ENCODE results near the gene FLACC1. TPM values are rescaled to one million over a fixed set of nuclear protein-coding genes. Genes with fewer than 3 reads are reported as not detected.
"Not testable (repeated sequence)": the region's sequence is repeated elsewhere in the genome, so short reads cannot be mapped to it uniquely, and the experiment has no call there.

Gene FLACC1
- total and polyA plus RNA-seq, 2 donors from 2014 or later, result 3.7 TPM; not detected in 1

- Histone ChIP-seq H3K4me3 (ENCODE audit: low read length in 3 of 3) (no peak overlapping the region), H3K27me3 (ENCODE audit: control insufficient read depth, insufficient read depth, low read length) (no peaks in the 10 kb centered on the region), H3K4me1 (ENCODE audit: control insufficient read depth in 2 of 3, insufficient read depth in 2 of 3, low read depth in 1 of 3, low read length in 3 of 3) (no peaks in the 10 kb centered on the region), H3K36me3 (ENCODE audit: control insufficient read depth in 2 of 3, insufficient read depth in 3 of 3, low read length in 3 of 3) (peaks cover 6 to 18% (median 10%) of the 10 kb centered on the region in 3 donors), H3K9me3 (ENCODE audit: control insufficient read depth in 2 of 3, insufficient read depth in 1 of 3, low read length in 3 of 3) (no peaks in the 10 kb centered on the region), H3K27ac (ENCODE audit: low read depth in 2 of 2, low read length in 2 of 2) (no peak overlapping the region), H3K9ac (ENCODE audit: low read length in 3 of 3) (no peak overlapping the region)
- DNase-seq, result no peak
- no peak for FAIRE-seq
- intact Hi-C loops (cut with DNase I), result no loop called here
- TF ChIP-seq CTCF (IDR thresholded peaks at IDR 0.05; ENCODE audit: borderline replicate concordance, extremely low read depth, insufficient read depth), result no peak
Measured at GRCh38 chr2:201377218-201377617, 20.1 kb upstream of the FLACC1 start.

- H3K4me1 ChIP-seq (ENCODE audit: control insufficient read depth in 2 of 3, insufficient read depth in 2 of 3, low read depth in 1 of 3, low read length in 3 of 3), result no peaks in the 10 kb centered on the region
- no peak overlapping the region for H3K4me3 ChIP-seq (ENCODE audit: low read length in 3 of 3)
- intact Hi-C loops (cut with DNase I), result no loop called here
- H3K27me3 ChIP-seq (ENCODE audit: control insufficient read depth, insufficient read depth, low read length), result no peaks in the 10 kb centered on the region
- FAIRE-seq, result no peak
- H3K27ac ChIP-seq (ENCODE audit: low read depth in 2 of 2, low read length in 2 of 2), result no peak overlapping the region
- DNase-seq, result no peak
- H3K36me3 ChIP-seq (ENCODE audit: control insufficient read depth in 2 of 3, insufficient read depth in 3 of 3, low read length in 3 of 3), result no peaks in the 10 kb centered on the region
- peaks cover 0 to 5% (median 2%) of the 10 kb centered on the region in 3 donors for H3K9me3 ChIP-seq (ENCODE audit: control insufficient read depth in 2 of 3, insufficient read depth in 1 of 3, low read length in 3 of 3)
- no peak for TF ChIP-seq CTCF (IDR thresholded peaks at IDR 0.05; ENCODE audit: borderline replicate concordance, extremely low read depth, insufficient read depth)
- H3K9ac ChIP-seq (ENCODE audit: low read length in 3 of 3), result no peak overlapping the region
Measured at GRCh38 chr2:201369775-201370174, 12.6 kb upstream of the FLACC1 start.

- FAIRE-seq; H3K4me1 ChIP-seq (ENCODE audit: control insufficient read depth in 2 of 3, insufficient read depth in 2 of 3, low read depth in 1 of 3, low read length in 3 of 3); H3K27ac ChIP-seq (ENCODE audit: low read depth in 2 of 2, low read length in 2 of 2); DNase-seq; H3K9ac ChIP-seq (ENCODE audit: low read length in 3 of 3); H3K9me3 ChIP-seq (ENCODE audit: control insufficient read depth in 2 of 3, insufficient read depth in 1 of 3, low read length in 3 of 3); H3K36me3 ChIP-seq (ENCODE audit: control insufficient read depth in 2 of 3, insufficient read depth in 3 of 3, low read length in 3 of 3); H3K4me3 ChIP-seq (ENCODE audit: low read length in 3 of 3); H3K27me3 ChIP-seq (ENCODE audit: control insufficient read depth, insufficient read depth, low read length); intact Hi-C loops (cut with DNase I): not testable (repeated sequence)
Measured at GRCh38 chr2:201369318-201369717, 12.2 kb upstream of the FLACC1 start.

GRCh38 chr2:201366146-201366545 is 9.0 kb upstream of the FLACC1 start:
- Histone ChIP-seq H3K27ac (ENCODE audit: low read depth in 2 of 2, low read length in 2 of 2) (no peak overlapping the region), H3K4me3 (ENCODE audit: low read length in 3 of 3) (no peak overlapping the region), H3K27me3 (ENCODE audit: control insufficient read depth, insufficient read depth, low read length) (no peaks in the 10 kb centered on the region), H3K9ac (ENCODE audit: low read length in 3 of 3) (no peak overlapping the region), H3K9me3 (ENCODE audit: control insufficient read depth in 2 of 3, insufficient read depth in 1 of 3, low read length in 3 of 3) (peaks cover 0 to 5% (median 2%) of the 10 kb centered on the region in 3 donors), H3K4me1 (ENCODE audit: control insufficient read depth in 2 of 3, insufficient read depth in 2 of 3, low read depth in 1 of 3, low read length in 3 of 3) (no peaks in the 10 kb centered on the region), H3K36me3 (ENCODE audit: control insufficient read depth in 2 of 3, insufficient read depth in 3 of 3, low read length in 3 of 3) (no peaks in the 10 kb centered on the region)
- no peak for TF ChIP-seq CTCF (IDR thresholded peaks at IDR 0.05; ENCODE audit: borderline replicate concordance, extremely low read depth, insufficient read depth)
- intact Hi-C loops (cut with DNase I), result no loop called here
- FAIRE-seq (no peak), DNase-seq (no peak)
